GM19395 (cell line): ENCODE results near the gene LAMTOR1.

Experiments
- ATAC-seq: cut with Tn5 transposase; IDR thresholded peaks from one replicate; pipeline ENCODE4 v1.9.1; 2021; ENCODE audit warnings: mild to moderate bottlenecking, moderate library complexity; ENCODE audit not compliant: unreplicated experiment

Gene LAMTOR1

GRCh38 chr11:72083414-72083813 is 19.7 kb downstream of the LAMTOR1 start:
- no peak for ATAC-seq

DNA sequence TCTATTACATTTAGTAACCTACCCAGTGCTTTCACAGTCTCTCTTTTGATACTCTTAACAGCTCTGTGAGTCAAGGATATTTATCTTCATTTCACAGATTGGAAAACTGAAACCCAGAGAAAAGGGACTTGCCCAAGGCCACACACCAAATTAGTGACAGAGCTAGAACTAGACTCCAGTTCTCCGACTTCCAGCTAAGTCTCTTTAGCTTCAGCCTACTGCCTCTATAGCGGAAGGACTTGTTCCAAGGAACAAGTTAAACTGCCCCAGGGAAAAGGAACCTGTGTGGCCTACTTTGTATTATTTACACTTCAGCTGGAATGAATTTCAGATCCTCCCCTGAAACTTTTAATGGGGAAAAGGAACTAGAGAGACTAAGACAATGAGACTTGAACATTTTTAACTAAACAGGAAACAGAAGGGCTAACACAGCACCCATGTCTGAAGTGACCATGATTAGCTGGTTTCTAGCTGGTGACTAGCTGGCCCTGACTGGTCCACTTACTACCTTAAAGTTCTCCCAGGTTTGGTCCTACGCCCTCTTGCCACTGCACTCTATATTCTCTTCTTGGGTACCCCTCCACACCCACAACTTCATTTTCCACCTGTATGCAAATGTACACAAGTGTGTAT is 21.2 kb downstream of the LAMTOR1 start:
- no peak for ATAC-seq

GRCh38 chr11:72081184-72081644 is 21.9 kb downstream of the LAMTOR1 start:
- ATAC-seq, result no peak

DNA sequence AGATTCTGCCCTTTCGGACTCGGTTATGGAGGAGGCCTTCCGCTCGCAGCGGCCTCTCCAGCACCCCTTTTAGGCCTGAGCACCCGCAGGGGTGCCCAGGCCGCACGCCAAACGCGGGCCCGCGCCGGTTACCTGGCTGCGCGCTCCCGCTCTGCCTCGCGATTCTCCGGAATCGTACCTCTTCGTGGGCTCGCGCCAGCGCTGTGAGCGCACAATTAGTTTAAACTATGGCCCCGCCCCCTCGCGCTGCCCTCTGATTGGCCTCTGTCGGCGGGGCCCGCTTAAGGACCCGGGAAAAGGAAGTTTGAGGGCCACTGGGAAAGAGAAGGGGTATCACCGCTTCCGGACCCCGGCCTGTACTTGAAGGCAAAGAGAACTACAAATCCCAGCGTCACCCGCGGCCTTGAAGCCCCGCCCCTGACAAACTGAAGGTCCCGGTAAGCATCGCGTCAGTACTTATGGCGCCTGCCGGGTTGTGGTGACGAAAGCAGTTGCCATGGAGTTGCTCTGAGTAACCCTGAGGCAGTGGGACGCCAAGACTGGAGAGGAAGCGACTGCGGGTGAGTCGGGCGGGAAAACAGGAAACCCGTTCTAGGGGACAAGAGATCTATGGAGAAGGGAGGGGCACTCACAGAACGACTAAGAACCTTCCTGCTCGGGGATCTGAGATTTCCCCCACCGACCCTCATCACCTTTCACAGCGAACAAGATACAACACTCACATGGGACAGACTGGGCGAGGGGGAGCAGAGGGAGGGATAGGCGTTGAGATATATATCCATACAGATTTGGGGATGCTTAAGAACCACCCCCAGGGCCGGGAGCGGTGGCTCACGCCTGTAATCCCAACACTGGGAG is 22.5 kb downstream of the LAMTOR1 start, which contains the start of the genes LRRC51 and NUMA1:
LRRC51 (plus strand) TSS at position 525 of the 858 bp plus-strand sequence. CDS start 8,234 bp downstream, outside the sequence.
NUMA1 (minus strand) TSS at position 217 of the 858 bp plus-strand sequence. CDS start 44,599 bp downstream, outside the sequence.
- ATAC-seq, result peak; percentile 96

DNA sequence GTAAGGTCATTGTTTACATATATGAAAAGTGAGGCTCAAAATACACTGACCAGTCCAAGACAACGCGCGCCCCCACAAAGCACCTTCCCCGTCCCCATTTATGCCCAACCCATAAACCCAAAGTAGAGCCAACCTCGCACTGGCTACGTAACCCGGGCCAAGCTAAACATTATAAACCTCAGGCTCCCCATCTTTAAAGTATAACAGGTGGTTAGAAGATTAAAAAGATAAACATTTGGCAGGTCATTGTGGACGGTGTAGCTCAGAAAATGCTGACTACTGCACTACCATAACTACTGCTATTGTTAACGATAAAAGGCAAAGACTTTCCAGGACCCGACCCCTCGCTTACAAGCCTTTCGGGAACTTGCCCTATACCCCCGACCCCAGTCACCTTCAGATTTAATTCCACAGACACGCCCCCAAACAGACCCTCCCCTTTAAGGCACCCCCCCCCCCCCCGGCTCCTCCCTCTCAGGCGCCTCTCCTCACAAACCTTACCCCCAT is 23.2 kb downstream of the LAMTOR1 start:
- peak; percentile 32 for ATAC-seq

- ATAC-seq, result no peak
These were observed 24.6 kb downstream of the LAMTOR1 start for GRCh38 chr11:72078477-72078876.

- ATAC-seq, result no peak
These were observed 27.3 kb downstream of the LAMTOR1 start for GRCh38 chr11:72075756-72076155.

- no peak for ATAC-seq
These were observed 28.0 kb downstream of the LAMTOR1 start for GRCh38 chr11:72075109-72075508.

DNA sequence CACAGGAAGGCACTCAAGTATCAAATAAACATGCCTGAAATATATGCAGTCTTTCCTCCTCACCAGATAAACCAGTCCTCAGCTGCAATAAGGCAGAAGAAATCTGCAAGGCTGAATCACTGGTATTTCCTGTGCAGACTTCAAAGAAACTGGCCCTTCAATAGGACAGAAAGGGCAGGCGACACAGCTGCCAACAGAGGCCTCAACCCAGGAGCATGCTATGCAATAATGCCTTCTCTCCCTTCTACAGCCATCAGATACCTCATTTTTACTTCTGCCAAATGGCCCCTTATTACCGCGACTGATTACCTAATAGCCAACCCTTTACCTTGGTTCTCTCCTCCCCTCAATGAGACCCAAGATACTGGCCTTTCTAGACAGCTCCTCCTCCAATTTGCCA is 30.7 kb downstream of the LAMTOR1 start:
- ATAC-seq, result no peak

GRCh38 chr11:72070491-72070890 is 32.6 kb downstream of the LAMTOR1 start:
- ATAC-seq, result no peak

DNA sequence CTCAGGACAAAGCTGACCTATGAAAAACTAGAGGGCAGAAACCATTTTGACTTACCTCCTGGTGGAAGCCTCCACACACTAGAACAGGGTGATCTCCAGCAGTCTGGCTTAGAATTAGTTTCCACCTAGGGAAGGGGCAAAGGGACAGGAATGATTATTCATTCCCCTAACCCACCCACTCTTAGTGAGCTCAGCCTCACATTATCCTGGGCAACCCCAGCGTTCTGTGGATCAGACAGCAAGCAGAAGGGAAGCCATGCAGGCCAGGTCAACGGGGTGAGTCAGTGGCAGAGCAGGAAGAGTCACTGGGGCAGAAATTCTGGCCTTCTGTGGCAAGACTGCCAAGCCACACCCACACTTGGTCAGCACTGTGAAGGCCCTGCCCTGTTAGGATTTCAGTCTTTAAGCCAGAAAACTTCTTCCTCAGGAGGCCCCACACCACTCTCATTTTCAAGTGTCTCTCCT is 33.3 kb downstream of the LAMTOR1 start:
- ATAC-seq, result peak; percentile 54

DNA sequence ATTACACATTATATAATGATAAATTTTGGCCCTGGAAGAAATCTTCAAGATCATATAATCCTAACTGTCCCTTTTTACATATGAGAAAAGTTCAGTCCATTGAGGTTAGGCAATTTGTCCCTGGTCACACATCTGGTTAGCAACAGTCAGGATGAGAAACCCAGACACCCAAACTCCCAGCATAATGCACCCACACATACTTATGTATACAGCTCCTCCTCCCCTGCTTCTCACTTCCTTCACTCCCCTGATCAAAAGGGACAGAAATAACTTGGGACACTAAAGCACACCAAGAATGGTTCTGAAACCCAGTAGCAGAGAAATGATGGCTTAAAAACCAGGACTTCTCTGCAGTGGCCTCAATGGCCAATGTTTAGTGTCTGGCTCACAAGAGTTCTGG is 33.9 kb downstream of the LAMTOR1 start:
- ATAC-seq, result no peak

DNA sequence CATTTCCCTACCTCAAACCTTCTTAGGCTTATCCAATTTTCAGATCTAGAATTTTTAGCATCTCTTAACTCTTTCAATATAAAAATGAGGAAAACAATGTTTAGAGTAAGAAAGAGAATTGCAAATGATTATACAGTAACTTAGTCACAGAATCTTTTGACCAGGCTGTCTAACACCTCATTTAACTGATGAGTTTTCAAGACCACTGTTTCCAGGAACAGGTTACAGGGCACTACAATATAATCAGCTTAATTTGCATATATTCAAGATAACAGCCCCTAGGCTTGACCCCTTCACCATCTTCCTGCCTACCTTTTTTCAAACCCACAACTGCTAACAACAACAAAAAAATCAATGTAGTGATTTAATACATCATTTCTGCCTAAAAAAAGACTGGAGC is 35.4 kb downstream of the LAMTOR1 start:
- no peak for ATAC-seq

- no peak for ATAC-seq
These were observed 35.8 kb downstream of the LAMTOR1 start for GRCh38 chr11:72067266-72067665.

DNA sequence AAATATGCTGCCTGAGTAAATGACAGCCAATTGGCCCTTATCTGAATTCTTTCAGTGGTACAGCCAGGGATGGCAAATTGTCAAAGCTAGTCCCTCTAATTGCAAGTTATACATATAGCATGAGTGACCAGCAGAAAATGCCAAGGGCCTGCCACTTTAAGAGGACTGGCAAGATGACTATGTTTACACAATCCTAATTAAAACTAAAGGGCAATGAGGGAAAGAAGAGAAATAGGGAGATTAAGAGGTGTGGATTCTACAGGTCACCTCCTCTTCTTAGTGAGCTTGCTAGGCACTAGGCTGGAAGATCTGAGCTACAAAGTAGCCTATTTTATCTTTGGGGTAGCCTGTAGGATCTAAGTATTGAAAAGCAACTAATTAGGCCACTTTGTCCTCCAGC is 36.2 kb downstream of the LAMTOR1 start:
- ATAC-seq, result no peak

DNA sequence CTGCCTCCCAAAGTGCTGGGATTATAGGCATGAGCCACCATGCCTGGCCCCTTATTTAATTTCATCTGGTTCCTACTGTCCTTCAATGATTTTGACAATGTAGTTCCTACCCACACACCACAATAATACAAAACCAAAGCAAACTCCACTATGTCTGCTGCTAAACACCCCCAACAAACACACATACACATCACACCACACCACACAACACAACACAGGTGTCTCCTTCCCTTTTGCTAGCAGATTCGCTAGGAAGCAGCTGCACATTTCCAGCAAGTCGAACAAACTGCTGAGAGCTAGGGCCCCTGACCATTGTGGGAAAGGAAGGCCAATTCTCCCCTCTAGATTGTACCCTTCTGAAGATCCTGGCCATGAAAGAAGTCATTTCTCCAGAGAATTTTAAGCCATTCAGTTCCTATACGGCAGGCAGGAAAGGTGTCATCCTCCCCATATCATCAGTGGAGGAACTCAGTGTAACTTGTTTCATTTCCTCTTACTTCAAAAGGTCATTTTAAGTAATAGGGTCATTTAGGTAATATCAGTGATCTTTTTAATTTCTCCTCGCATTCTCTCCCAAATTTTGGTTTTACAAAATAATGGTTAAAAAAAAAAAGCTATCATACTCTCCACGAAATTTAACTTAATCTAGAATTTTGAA is 41.2 kb downstream of the LAMTOR1 start:
- no peak for ATAC-seq

- ATAC-seq, result no peak
These were observed 44.6 kb downstream of the LAMTOR1 start for GRCh38 chr11:72058416-72059034.

- no peak for ATAC-seq
These were observed 54.2 kb downstream of the LAMTOR1 start for GRCh38 chr11:72048766-72049460.
